ENCODE measurements around the gene CATSPER4. TPM values are rescaled to one million over a fixed set of nuclear protein-coding genes. Genes with fewer than 3 reads are reported as not detected.
"Not testable (repeated sequence)": the region's sequence is repeated elsewhere in the genome, so short reads cannot be mapped to it uniquely, and the experiment has no call there.

The CATSPER4 gene
- total RNA-seq, 2 donors from 2014 or later: not detected

GRCh38 chr1:26224606-26225005 is 34.2 kb downstream of the CATSPER4 start:
- Mint-ChIP-seq H3K4me3 (no peak overlapping the region), H3K4me1 (peaks cover 5% of the 10 kb centered on the region), H3K27ac (no peak overlapping the region), H3K36me3 (ENCODE audit: low read depth) (peaks cover 4% of the 10 kb centered on the region), H3K27me3 (peaks cover 45% of the 10 kb centered on the region)
- H3K9me3 ChIP-seq (ENCODE audit: control insufficient read depth, low read length, poor library complexity, severe bottlenecking): no peaks in the 10 kb centered on the region
- no peak for DNase-seq
- no peak for ATAC-seq

DNA sequence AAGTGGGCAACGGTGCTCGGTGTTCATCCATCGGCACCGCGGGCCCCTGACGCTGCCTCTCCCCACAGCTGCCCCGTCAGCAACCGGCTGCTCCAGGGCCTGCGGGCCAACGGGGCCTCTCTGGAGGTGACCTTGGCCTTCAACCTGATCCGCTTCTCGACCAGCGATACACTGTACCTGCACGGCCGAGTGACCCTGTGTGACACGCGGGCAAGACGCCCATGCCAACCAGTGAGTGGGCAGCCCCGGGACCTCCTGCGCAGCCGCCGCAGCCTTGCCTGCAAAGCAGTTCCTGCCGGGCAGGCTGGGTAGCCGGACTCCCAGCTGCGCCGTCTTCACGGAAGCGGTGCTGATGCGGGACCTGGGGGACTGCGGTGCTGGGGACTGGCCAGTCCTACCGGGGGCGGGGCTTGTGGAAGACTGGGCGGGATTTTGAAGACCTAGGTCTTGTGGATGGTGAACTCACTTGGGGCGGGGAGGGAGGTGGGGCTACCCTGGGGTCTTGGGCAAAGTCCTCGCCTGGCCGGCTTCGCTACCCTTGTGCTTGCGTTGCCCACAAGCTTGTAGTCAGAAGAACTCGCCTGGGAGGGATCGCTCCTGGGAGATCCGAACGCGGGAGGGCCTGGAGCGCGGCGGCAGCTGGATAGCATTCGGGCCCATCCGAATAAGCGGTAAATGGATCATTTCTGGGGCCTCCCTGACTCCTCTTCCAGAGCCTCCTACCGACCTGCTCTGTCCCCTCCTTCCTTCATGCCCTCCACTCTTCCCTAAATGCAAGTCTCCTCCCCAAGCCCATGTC is 34.8 kb downstream of the CATSPER4 start:
- Mint-ChIP-seq H3K4me1 (peaks cover 5% of the 10 kb centered on the region), H3K36me3 (ENCODE audit: low read depth) (peaks cover 4% of the 10 kb centered on the region), H3K27me3 (peaks cover 44% of the 10 kb centered on the region), H3K27ac (peak overlapping the region; percentile 57), H3K4me3 (peak overlapping the region; percentile 88)
- no peaks in the 10 kb centered on the region for H3K9me3 ChIP-seq (ENCODE audit: control insufficient read depth, low read length, poor library complexity, severe bottlenecking)
- peak; percentile 61 for ATAC-seq
- DNase-seq: peak in 2 of 3 donors; percentile 22 to 35

DNA sequence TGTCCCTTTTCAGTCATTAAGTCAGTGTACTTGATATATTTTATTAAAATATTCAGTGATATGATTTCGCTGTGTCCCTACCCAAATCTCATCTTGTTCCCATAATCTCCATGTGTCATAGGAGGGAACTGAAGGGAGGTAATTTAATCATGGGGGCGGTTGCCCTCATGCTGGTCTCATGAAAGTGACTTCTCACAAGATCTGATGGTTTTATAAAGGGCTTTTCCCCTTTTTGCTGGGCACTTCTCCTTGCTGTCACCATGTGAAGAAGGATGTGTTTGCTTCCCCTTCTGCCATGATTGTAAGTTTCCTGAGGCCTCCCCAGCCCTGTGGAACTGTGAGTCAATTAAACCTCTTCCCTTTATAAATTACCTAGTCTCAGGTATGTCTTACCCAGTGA is 40.3 kb downstream of the CATSPER4 start:
- ATAC-seq; H3K4me3 Mint-ChIP-seq; H3K27ac Mint-ChIP-seq; DNase-seq; H3K36me3 Mint-ChIP-seq (ENCODE audit: low read depth); H3K9me3 ChIP-seq (ENCODE audit: control insufficient read depth, low read length, poor library complexity, severe bottlenecking): not testable (repeated sequence)
- Mint-ChIP-seq H3K27me3 (peaks cover 23% of the 10 kb centered on the region), H3K4me1 (peaks cover 17% of the 10 kb centered on the region)

- H3K27ac Mint-ChIP-seq: peak within 1 kb of the TSS; percentile 97
- H3K9me3 ChIP-seq (ENCODE audit: control insufficient read depth, low read length, poor library complexity, severe bottlenecking): no peaks in the 10 kb centered on the region
- H3K4me3 Mint-ChIP-seq: peak within 1 kb of the TSS; percentile 100
- H3K4me1 Mint-ChIP-seq: peaks cover 29% of the 10 kb centered on the region
- ATAC-seq (peak; percentile 92), DNase-seq (peak; percentile 96 to 97 (median 97))
- H3K36me3 Mint-ChIP-seq (ENCODE audit: low read depth): no peaks in the 10 kb centered on the region
- no peaks in the 10 kb centered on the region for H3K27me3 Mint-ChIP-seq
Observed at GRCh38 chr1:26233903-26234643, 43.7 kb downstream of the CATSPER4 start, which contains the start of gene CEP85. CEP85 (plus strand) TSS chr1:26234200; CDS start chr1:26239784, 5,584 bp downstream.

DNA sequence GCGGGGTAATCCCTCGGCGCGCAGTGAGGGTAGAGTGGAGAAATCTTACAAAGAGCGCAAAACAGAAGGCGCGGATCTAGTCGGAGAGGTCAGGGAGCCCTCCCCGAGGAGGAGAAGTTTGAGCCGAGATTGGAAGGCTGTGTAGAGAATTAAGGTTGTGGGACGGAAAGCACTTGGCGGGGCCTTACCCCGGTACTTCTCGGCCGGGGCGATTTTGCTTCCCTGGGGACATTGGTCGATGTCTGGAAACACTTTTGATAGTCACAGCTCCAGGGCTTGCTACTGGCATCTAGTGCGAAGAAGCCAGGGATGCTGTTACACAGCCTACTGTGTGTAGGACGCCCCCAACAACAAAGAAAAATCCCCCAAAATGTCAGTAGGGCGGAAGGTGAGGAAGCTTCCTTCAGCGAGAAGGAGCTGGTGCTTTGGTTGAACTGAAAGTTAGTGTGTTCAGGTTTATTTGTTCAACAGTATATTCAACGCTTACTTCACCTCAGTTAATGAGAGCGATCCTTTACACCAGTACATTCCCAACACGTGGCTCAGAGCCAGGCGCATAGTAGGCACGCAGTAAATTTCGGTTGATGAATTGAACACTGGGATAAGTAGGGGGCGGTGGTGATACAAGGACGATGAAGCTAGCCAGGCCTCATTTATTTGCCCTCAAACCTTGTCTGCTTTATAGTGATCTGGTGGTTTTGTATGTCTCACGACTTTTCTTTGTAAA is 44.4 kb downstream of the CATSPER4 start:
- Mint-ChIP-seq H3K27ac (peak overlapping the region; percentile 97), H3K36me3 (ENCODE audit: low read depth) (no peaks in the 10 kb centered on the region), H3K4me1 (peaks cover 29% of the 10 kb centered on the region), H3K4me3 (peak overlapping the region; percentile 100), H3K27me3 (no peaks in the 10 kb centered on the region)
- DNase-seq: peak in 2 of 3 donors; percentile 10 to 12
- no peak for ATAC-seq
- H3K9me3 ChIP-seq (ENCODE audit: control insufficient read depth, low read length, poor library complexity, severe bottlenecking): no peaks in the 10 kb centered on the region

GRCh38 chr1:26237230-26237966 is 47.0 kb downstream of the CATSPER4 start:
- no peaks in the 10 kb centered on the region for H3K36me3 Mint-ChIP-seq (ENCODE audit: low read depth)
- ATAC-seq (no peak), DNase-seq (no peak)
- peaks cover 31% of the 10 kb centered on the region for H3K4me1 Mint-ChIP-seq
- no peaks in the 10 kb centered on the region for H3K9me3 ChIP-seq (ENCODE audit: control insufficient read depth, low read length, poor library complexity, severe bottlenecking)
- H3K27me3 Mint-ChIP-seq: no peaks in the 10 kb centered on the region
- peak overlapping the region; percentile 33 for H3K4me3 Mint-ChIP-seq
- H3K27ac Mint-ChIP-seq: no peak overlapping the region

DNA sequence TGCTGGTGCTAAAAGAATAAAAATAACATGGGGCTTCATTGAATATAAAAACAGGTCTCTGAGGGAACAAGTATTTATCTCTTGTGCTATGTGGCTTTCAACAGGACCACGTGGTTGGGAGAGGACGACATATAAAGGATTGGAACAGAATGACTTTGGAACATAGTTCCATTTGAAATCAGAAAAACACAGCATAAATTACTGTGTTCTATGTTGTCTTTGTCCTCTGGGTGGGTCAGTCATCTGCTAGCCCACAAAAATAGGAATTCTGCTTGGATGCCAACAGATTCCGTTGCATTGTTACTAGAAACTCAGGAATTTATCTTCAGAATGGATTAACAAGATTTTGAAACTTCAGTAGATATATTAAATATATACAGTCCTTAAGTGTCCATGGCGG is 49.5 kb downstream of the CATSPER4 start:
- peaks cover 2% of the 10 kb centered on the region for H3K36me3 Mint-ChIP-seq (ENCODE audit: low read depth)
- H3K27ac Mint-ChIP-seq: no peak overlapping the region
- ATAC-seq (no peak), DNase-seq (no peak)
- peaks cover 22% of the 10 kb centered on the region for H3K4me1 Mint-ChIP-seq
- no peaks in the 10 kb centered on the region for H3K27me3 Mint-ChIP-seq
- H3K9me3 ChIP-seq (ENCODE audit: control insufficient read depth, low read length, poor library complexity, severe bottlenecking): no peaks in the 10 kb centered on the region
- no peak overlapping the region for H3K4me3 Mint-ChIP-seq

Other genes with a start within 250 kb of the CATSPER4 start
- gene PAFAH2, start 192.5 kb upstream of the CATSPER4 start, total RNA-seq: 1 to 10 TPM; 4.9 to 6.9 TPM
- gene EXTL1, start 168.8 kb upstream of the CATSPER4 start, total RNA-seq: not detected
- gene SLC30A2, start 144.5 kb upstream of the CATSPER4 start, total RNA-seq: not detected
- gene TRIM63, start 123.0 kb upstream of the CATSPER4 start, total RNA-seq: not detected
- 1 to 10 TPM; 6.8 to 7.6 TPM for gene PDIK1L, start 78.8 kb upstream of the CATSPER4 start, total RNA-seq
- not detected for gene FAM110D, start 31.5 kb upstream of the CATSPER4 start, total RNA-seq
- not detected for gene C1orf232, start 21.6 kb upstream of the CATSPER4 start, total RNA-seq
- 10 to 100 TPM; 15.6 to 15.9 TPM for gene ZNF593, start 20.7 kb upstream of the CATSPER4 start, total RNA-seq
- not detected for gene ZNF593OS, start 18.8 kb upstream of the CATSPER4 start, total RNA-seq
- 1 to 10 TPM; 3.8 to 5.4 TPM for gene CNKSR1, start 13.1 kb upstream of the CATSPER4 start, total RNA-seq
- 10 to 100 TPM; 12.5 to 14.3 TPM for gene CEP85, start 43.6 kb downstream of the CATSPER4 start, total RNA-seq
- 100 to 1,000 TPM; 361 to 435 TPM for gene SH3BGRL3, start 89.5 kb downstream of the CATSPER4 start, total RNA-seq
- gene UBXN11, start 116.0 kb downstream of the CATSPER4 start, total RNA-seq: 10 to 100 TPM; 44.6 to 45.1 TPM
- 1,000 to 10,000 TPM; 1,152 to 1,411 TPM for gene CD52, start 127.4 kb downstream of the CATSPER4 start, total RNA-seq
- 1 to 10 TPM; 1.2 to 2.9 TPM for gene CRYBG2, start 163.5 kb downstream of the CATSPER4 start, total RNA-seq
- not detected for gene ZNF683, start 182.1 kb downstream of the CATSPER4 start, total RNA-seq
- gene LIN28A, start 220.2 kb downstream of the CATSPER4 start, total RNA-seq: not detected
- 10 to 100 TPM; 32.4 to 38.8 TPM for gene DHDDS, start 241.7 kb downstream of the CATSPER4 start, total RNA-seq

Data from T-helper 17 cell (primary cell).